ENCODE data around the gene PSEN2.

DNA sequence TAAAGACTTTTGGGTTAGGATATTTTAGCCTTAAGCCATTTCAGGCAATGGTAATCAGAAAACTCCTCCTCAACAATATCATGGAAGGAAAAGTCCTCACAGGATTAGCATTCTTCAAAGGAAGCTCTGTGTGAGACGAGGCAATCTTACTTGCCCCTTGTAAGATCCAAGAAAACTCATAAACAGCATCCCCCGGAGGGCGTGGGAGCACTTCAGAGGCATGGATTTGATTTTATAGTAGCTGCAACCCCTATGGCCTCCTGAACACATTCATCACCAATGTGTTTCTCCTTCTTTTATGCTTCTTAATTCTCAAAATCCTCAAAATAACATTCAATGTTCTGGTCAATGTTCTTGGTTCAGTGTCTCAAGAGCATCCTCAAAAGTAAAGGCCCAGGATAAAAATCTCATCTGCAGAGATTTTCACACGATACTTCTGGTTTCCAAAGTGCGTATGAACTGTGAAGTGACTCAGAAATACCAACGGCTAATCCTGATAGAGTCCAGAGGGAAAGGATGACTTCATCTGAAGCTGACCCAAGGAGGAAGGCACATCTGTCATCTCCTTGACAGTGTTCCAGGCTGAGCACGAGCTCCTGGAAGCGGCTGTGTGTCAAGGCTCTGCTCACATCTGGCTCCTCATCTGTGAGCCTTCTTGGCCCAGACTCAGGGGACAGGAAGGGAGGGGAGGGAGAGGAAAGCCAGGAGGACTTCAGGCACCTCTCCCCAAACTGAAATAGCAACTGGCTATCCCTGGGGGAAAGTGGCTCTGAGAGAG is 49.3 kb upstream of the PSEN2 start:
- TF ChIP-seq, protein P1, sequence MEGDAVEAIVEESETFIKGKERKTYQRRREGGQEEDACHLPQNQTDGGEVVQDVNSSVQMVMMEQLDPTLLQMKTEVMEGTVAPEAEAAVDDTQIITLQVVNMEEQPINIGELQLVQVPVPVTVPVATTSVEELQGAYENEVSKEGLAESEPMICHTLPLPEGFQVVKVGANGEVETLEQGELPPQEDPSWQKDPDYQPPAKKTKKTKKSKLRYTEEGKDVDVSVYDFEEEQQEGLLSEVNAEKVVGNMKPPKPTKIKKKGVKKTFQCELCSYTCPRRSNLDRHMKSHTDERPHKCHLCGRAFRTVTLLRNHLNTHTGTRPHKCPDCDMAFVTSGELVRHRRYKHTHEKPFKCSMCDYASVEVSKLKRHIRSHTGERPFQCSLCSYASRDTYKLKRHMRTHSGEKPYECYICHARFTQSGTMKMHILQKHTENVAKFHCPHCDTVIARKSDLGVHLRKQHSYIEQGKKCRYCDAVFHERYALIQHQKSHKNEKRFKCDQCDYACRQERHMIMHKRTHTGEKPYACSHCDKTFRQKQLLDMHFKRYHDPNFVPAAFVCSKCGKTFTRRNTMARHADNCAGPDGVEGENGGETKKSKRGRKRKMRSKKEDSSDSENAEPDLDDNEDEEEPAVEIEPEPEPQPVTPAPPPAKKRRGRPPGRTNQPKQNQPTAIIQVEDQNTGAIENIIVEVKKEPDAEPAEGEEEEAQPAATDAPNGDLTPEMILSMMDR (IDR thresholded peaks at IDR 0.05) = no peak
- no peak for TF ChIP-seq POLR2A (IDR thresholded peaks at IDR 0.05)
